AG09309 (cell line): Measurements from ENCODE around the gene SAMD11.

Experiments used
- DNase-seq: peaks from one replicate; pipeline ENCODE4 v3.0.0-alpha.2; 2010; ENCODE audit warnings: low read depth
- H3K4me3 ChIP-seq: 2 replicates; pipeline ENCODE4 v1.5.1; 2011; ENCODE audit warnings: mild to moderate bottlenecking, low read depth, low read length, moderate library complexity; ENCODE audit not compliant: control insufficient read depth
- CTCF ChIP-seq: IDR thresholded peaks from 2 replicates; pipeline ENCODE4 v1.5.1; 2011; ENCODE audit warnings: mild to moderate bottlenecking, low read depth, low read length, inconsistent platforms; ENCODE audit not compliant: insufficient read depth, control insufficient read depth; ENCODE audit errors: missing control alignments

Gene SAMD11

GRCh38 chr1:931380-932172 lies 7.9 kb downstream of the SAMD11 start:
- no peak overlapping the region for H3K4me3 ChIP-seq
- DNase-seq: no peak
- TF ChIP-seq CTCF: no peak

GRCh38 chr1:932173-932510 lies 8.4 kb downstream of the SAMD11 start:
- no peak overlapping the region for H3K4me3 ChIP-seq
- no peak for TF ChIP-seq CTCF
- no peak for DNase-seq

GRCh38 chr1:932776-933602 lies 9.3 kb downstream of the SAMD11 start:
- TF ChIP-seq CTCF: no peak
- H3K4me3 ChIP-seq: no peak overlapping the region
- DNase-seq: no peak

DNA sequence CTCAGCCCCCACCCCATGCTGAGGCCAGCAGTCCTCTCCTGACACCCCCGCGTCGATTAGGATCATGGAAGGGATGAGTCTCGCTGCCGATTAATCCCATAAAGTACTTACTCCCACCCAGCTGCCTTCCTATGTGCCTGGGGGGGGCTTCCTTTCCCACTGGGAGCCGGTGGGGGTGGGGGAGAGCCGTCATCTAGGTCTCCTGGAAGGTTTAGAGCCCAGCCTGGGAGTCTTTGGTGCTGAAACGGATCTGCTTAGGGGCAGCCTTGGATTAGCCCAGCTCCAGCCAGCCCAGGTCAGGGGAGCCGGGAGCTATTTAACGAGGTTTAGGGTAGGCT lies 9.8 kb downstream of the SAMD11 start:
- no peak for TF ChIP-seq CTCF
- H3K4me3 ChIP-seq: no peak overlapping the region
- no peak for DNase-seq

GRCh38 chr1:934991-935750 lies 11.4 kb downstream of the SAMD11 start:
- no peak for TF ChIP-seq CTCF
- no peak for DNase-seq
- no peak overlapping the region for H3K4me3 ChIP-seq

DNA sequence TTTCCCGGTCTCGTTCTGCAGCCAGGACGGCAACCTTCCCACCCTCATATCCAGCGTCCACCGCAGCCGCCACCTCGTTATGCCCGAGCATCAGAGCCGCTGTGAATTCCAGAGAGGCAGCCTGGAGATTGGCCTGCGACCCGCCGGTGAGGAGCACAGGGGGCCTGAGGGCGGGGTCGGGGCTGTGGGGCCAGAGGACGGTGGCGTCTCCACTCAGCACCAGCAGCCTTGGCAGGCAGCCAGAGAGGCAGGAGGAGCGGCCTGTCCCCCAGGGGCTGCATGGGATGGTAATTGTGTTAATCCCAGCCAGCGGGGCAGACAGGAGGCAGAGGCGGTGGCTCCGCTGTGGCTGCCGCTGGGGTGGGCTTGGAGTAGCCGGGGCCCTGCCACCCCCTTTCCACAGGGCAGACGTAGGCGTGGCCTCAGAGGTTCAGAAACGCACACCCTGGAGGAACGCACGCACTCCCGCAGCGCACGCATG lies 12.1 kb downstream of the SAMD11 start:
- DNase-seq: no peak
- TF ChIP-seq CTCF: no peak
- H3K4me3 ChIP-seq: no peak overlapping the region
